PC-9 (cell line): ENCODE data around the gene KCTD21. TPM values are rescaled to one million over a fixed set of nuclear protein-coding genes. Genes with fewer than 3 reads are reported as not detected.

ENCODE experiments used
- BruUV-seq: library from RNA; stranded (reverse); fragments of 400-500 nt; replicated peaks from 2 replicates; lab custom pipeline; 2021; lab: Mats Ljungman, UMichigan
- CTCF ChIA-PET: fragments of 300-600 bp; sonication (Branson Sonifier 250); formaldehyde crosslinking; loops from one replicate; lab custom pipeline; 2022; ENCODE audit warnings: antibody characterized with exemption; lab: Charles Lee
- POLR2A ChIA-PET: fragments of 300-600 bp; sonication (Branson Sonifier 250); formaldehyde crosslinking; loops from one replicate; lab custom pipeline; 2022; ENCODE audit warnings: antibody characterized with exemption; ENCODE audit not compliant: unreplicated experiment; lab: Charles Lee
- DNase-seq, 2 experiments: peaks; one replicate each; pipeline versions ENCODE4 v3.0.0 to v3.0.0-alpha.2; 2015 to 2022; ENCODE audit warnings: mixed read lengths in 1 of 2
- H2AFZ ChIP-seq: fragments of 200-600 bp; sonication (generic); 2 replicates; pipeline ENCODE4 v1.8.1; 2017; ENCODE audit warnings: antibody characterized with exemption
- H3F3A ChIP-seq: fragments of 200-600 bp; sonication (generic); 2 replicates; pipeline ENCODE4 v1.8.1; 2017; ENCODE audit warnings: antibody characterized with exemption, mild to moderate bottlenecking, low read depth; ENCODE audit not compliant: insufficient read depth
- H3K27ac ChIP-seq: fragments of 200-600 bp; sonication (generic); 2 replicates; pipeline ENCODE4 v1.6.1; 2016; ENCODE audit warnings: mixed run types
- H3K27me3 ChIP-seq: fragments of 200-600 bp; sonication (generic); 2 replicates; pipeline ENCODE4 v1.6.1; 2016; ENCODE audit warnings: low read depth, mixed run types; ENCODE audit not compliant: insufficient read depth
- H3K36me3 ChIP-seq: fragments of 200-600 bp; sonication (generic); 2 replicates; pipeline ENCODE4 v1.6.1; 2016; ENCODE audit warnings: low read depth, mixed run types
- H3K4me1 ChIP-seq: fragments of 200-600 bp; sonication (generic); replicated peaks from 2 replicates; pipeline ENCODE4 v1.6.1; 2016; ENCODE audit warnings: mixed run types; ENCODE audit not compliant: insufficient read depth
- H3K4me2 ChIP-seq: fragments of 200-600 bp; sonication (generic); 2 replicates; pipeline ENCODE4 v1.6.1; 2017; ENCODE audit warnings: mixed run types
- H3K4me3 ChIP-seq: fragments of 200-600 bp; sonication (generic); 2 replicates; pipeline ENCODE4 v1.6.1; 2016; ENCODE audit warnings: mixed run types
- H3K79me2 ChIP-seq: fragments of 200-600 bp; sonication (generic); 2 replicates; pipeline ENCODE4 v1.6.1; 2017; ENCODE audit warnings: low read depth, mixed run types
- H3K9me2 ChIP-seq: fragments of 200-600 bp; sonication (generic); 2 replicates; pipeline ENCODE4 v1.8.1; 2017; ENCODE audit warnings: mild to moderate bottlenecking; ENCODE audit not compliant: insufficient read depth
- H3K9me3 ChIP-seq: fragments of 200-600 bp; sonication (generic); 2 replicates; pipeline ENCODE4 v1.8.1; 2016; ENCODE audit warnings: low read depth; ENCODE audit not compliant: insufficient read depth
- H4K20me1 ChIP-seq: fragments of 200-600 bp; sonication (generic); 2 replicates; pipeline ENCODE4 v1.8.1; 2017; ENCODE audit not compliant: insufficient read depth
- CTCF ChIP-seq: fragments of 200-600 bp; sonication (generic); conservative IDR thresholded peaks from 2 replicates; pipeline ENCODE4 v1.6.1; 2017; ENCODE audit warnings: mixed run types, antibody characterized with exemption, mild to moderate bottlenecking, moderate library complexity
- EZH2 ChIP-seq: fragments of 200-600 bp; sonication (generic); IDR thresholded peaks from 2 replicates; pipeline ENCODE4 v1.8.0; 2017; ENCODE audit warnings: antibody characterized with exemption, low read depth
- intact Hi-C: fragments of 100-400 bp; cut with micrococcal nuclease; formaldehyde crosslinking; loops from one replicate; pipeline ENCODE4 v1.10.0; 2022; ENCODE audit not compliant: unreplicated experiment
- total RNA-seq: library from RNA; stranded (reverse); gene quantifications from 2 replicates; pipeline ENCODE4 v1.2.3, GENCODE V29; 2021

The KCTD21 gene
- total RNA-seq, 1 experiment from 2014 or later = 16.5 TPM

- intact Hi-C loops = no loop called here
- H3K4me1 ChIP-seq = peaks cover 3% of the 10 kb centered on the region; the same call in 1 of the 2 replicates
- H3K9me2 ChIP-seq = no peaks in the 10 kb centered on the region
- POLR2A ChIA-PET = no interaction called here
- CTCF ChIA-PET = interaction anchor here (0.5 kb wide), 1 partner anchor 9 kb away, joined by 7 read pairs; no protein-coding TSS in a partner anchor
- H4K20me1 ChIP-seq = no peaks in the 10 kb centered on the region
- no peaks in the 10 kb centered on the region for H3K9me3 ChIP-seq
- no peak overlapping the region for H3K4me2 ChIP-seq
- no peaks in the 10 kb centered on the region for H3F3A ChIP-seq
- no peaks in the 10 kb centered on the region for H3K27me3 ChIP-seq
- no peak for DNase-seq
- 0 out of 2 replicates have a peak, but pooled peaks cover 4% of the 10 kb centered on the region for H3K36me3 ChIP-seq
- no peak overlapping the region for H3K27ac ChIP-seq
- H3K4me3 ChIP-seq = no peak overlapping the region
- TF ChIP-seq EZH2 = no peak
- no peak for TF ChIP-seq CTCF
- H2AFZ ChIP-seq = no peak overlapping the region
- no TSS peak for BruUV-seq
- no peaks in the 10 kb centered on the region for H3K79me2 ChIP-seq
Observed at GRCh38 chr11:78219493-78220217, 31.2 kb upstream of the KCTD21 start.

GRCh38 chr11:78218707-78219492 lies 30.5 kb upstream of the KCTD21 start:
- Histone ChIP-seq H2AFZ (no peak overlapping the region), H3K9me3 (no peaks in the 10 kb centered on the region), H3K9me2 (no peaks in the 10 kb centered on the region), H3K4me2 (no peak overlapping the region), H3K27me3 (no peaks in the 10 kb centered on the region), H3K4me1 (peaks cover 3% of the 10 kb centered on the region; the same call in 1 of the 2 replicates), H3F3A (no peaks in the 10 kb centered on the region), H3K36me3 (0 out of 2 replicates have a peak, but pooled peaks cover 4% of the 10 kb centered on the region), H3K4me3 (no peak overlapping the region), H4K20me1 (no peaks in the 10 kb centered on the region), H3K27ac (no peak overlapping the region), H3K79me2 (no peaks in the 10 kb centered on the region)
- BruUV-seq = no TSS peak
- intact Hi-C loops = no loop called here
- ChIA-PET POLR2A (no interaction called here), CTCF (interaction anchor here (0.5 kb wide), 1 partner anchor 10 kb away, joined by 7 read pairs; no protein-coding TSS in a partner anchor)
- TF ChIP-seq CTCF (no peak), EZH2 (no peak)
- DNase-seq = no peak

- no peaks in the 10 kb centered on the region for H4K20me1 ChIP-seq
- no peak overlapping the region for H2AFZ ChIP-seq
- no peak overlapping the region for H3K4me2 ChIP-seq
- no peak for DNase-seq
- BruUV-seq = no TSS peak
- H3K27me3 ChIP-seq = no peaks in the 10 kb centered on the region
- H3F3A ChIP-seq = no peaks in the 10 kb centered on the region
- ChIA-PET POLR2A (no interaction called here), CTCF (no interaction called here)
- intact Hi-C loops = no loop called here
- H3K36me3 ChIP-seq = 0 out of 2 replicates have a peak, but pooled peaks cover 4% of the 10 kb centered on the region
- no peak overlapping the region for H3K4me3 ChIP-seq
- H3K27ac ChIP-seq = no peak overlapping the region
- H3K9me2 ChIP-seq = no peaks in the 10 kb centered on the region
- peaks cover 3% of the 10 kb centered on the region; the same call in 1 of the 2 replicates for H3K4me1 ChIP-seq
- H3K79me2 ChIP-seq = no peaks in the 10 kb centered on the region
- H3K9me3 ChIP-seq = no peaks in the 10 kb centered on the region
- TF ChIP-seq EZH2 (no peak), CTCF (no peak)
Observed at GRCh38 chr11:78217650-78218541, 29.5 kb upstream of the KCTD21 start.
